Hematopoietic multipotent progenitor cell treated with erythropoietin and hydrocortisone succinate and interleukin-3 and kit ligand, for 15 days (in vitro differentiated cells): ENCODE measurements around the gene HRCT1.

Experiments used
- DNase-seq: peaks from one replicate; pipeline ENCODE4 v3.0.0-alpha.2; 2015; ENCODE audit warnings: low spot score

HRCT1 gene

DNA sequence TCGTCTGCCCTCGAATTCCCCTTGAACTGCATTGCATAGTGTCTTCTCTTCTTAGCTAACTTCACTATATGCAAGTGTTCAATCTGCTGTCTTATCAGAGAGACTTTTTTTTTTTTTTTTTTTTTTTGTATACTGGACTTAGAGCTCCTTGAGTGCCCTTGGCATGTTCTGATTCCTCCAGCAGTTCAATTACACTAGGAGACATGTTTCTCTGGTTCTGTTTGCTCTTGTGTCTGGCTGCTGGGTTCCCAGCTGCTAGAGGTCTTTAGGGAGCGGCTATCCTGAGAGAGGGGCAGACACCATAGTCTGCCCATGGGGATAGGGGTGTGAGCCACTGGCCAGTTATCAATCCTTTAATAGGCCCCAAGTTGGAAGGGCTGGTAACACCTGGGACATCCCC lies 38.8 kb downstream of the HRCT1 start:
- DNase-seq, result no peak

DNA sequence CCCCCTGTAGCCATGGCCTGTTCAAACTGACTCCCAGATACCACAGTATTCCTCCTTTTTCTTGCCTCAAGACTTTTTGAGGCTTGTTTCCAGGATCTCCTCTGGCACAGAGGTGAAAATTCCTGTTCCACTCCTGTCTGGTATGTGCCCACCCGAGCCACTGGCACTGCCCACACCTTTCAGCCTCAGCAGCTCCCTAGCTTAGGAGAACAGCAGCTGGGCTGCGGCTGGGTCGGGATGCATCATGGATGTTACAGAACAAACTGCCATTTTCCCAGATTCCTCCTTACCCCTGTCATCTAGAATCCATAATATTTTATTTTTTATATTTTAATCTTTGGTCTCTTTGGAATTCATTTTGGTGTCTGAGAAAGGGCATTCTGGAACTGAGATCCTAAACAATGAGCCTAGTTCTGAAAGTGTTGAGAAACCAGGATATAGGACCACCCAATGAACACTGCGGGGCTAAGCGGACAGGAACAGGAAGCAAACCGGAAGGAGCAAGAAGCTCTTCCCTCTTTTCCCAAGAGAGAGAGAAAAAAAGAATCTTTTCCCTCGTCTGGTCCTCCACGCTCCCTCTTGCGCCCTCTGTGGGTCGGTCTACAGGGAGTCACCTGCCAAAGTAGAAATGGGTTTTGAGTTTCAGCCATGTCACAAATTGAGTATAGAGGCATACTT lies 39.5 kb downstream of the HRCT1 start:
- peak; percentile 40 for DNase-seq

DNA sequence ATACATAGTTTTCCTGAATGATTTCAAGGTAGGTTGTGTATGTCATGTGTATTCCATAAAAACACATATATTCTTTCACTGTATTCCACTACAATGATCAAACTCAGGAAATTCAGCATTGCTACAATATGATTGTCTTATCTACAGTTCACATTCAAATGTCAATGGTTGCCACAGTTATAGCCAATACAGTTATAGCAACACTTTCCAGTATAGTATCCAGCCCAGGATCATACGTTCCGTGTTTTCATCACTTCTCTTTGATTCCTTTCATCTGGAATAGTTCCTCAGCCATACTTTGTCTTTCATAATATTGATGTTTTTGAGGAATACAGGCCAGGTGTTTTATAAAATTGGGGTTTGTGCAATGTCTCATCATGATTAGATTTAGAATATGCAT lies 42.4 kb downstream of the HRCT1 start:
- no peak for DNase-seq

DNA sequence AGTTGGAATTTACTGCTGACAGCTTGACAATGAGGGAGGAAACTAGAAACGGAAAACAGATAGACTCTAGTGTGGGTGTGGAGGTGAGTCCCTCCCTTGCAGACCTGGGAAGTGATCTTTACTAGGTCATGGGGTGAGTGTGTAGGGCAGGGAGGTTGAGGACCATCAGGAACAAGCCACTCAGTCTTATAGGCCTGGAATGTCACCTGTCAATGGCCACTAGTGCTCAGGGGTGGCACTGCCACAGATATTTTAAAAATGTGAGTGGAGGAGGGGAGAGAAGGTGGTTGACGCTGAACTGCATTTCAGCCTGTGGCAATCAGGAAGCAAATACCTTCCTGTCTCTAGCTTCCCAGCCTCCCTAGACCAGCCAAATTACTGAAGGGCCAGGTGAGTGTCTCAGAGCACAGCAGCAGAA lies 42.9 kb downstream of the HRCT1 start:
- DNase-seq, result no peak

DNA sequence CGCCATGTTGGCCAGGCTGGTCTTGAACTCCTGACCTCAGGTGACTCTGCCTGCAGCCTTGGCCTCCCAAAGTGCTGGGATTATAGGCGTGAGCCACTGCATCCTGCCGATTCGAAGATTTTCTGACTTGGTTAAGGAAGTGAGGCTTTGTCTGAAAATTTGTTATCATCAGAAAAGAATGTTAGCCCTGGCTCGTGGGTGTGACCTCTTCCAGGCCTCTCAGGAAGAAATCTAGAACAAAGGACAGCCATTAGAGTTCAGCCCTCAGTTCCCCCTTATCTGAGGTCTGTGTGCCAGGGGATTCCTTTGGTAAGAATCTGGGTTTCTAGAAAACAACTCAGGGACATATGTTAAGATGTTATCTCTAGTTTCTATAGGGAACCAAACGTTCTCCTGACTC lies 45.7 kb downstream of the HRCT1 start:
- no peak for DNase-seq

DNA sequence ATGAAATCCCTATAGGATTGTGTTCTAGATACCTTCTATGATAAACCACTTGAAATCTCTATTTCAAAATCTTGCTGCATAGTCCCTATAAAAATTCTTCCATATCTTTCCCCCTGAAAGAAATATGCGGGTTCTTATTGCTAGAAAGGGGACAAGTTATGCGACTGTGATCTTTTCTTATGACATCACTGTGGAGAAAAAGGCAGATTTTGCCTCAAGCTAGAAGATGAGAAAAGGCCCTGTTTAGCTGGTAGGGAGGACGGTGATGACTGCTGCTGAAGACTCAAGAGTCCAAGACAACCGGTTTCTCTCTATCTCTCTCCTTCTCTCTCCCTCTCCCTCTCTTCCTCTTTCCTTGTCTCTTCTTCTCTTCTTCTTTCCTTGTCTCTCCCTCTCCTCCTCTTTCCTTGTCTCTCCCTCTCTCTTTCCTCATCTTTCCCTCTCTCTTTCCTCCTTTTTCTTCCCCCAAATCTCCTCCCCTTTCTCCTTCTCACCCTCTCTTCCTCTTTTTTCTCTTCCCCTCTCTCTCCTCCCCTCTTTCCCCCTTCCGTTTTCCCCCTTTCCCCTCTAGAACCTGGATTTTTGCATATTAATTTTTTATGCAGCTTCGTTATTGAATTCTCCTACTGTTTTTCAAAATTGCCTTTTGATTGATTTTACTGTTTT lies 46.7 kb downstream of the HRCT1 start:
- no peak for DNase-seq

DNA sequence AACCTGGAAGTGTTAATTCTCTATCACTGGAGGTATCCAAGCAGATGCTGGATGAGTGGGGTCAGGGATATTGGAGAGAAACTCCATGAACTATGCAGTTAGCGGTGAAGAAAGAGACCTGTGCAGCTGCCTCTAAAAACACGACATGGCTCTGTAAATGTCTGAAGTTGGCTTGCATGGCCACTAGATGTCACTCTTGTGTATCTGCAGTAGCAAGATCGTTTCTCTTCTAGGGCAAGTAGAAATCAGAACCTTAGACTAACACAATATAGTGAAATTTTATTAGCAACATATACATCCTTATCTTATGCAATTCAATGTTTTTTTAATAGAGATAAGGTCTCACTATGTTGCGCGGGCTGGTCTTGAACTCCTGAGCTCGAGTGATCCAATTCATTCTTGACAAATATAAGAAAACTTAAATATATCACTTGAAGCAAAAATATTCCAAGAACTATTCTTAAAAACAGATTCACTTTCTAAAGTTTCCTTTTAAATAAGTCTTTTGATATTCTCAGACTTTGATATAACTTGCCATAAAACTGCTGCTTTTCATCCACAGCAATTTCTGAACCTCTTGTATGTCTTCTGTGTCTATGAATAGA lies 49.0 kb downstream of the HRCT1 start:
- DNase-seq, result peak; percentile 56

DNA sequence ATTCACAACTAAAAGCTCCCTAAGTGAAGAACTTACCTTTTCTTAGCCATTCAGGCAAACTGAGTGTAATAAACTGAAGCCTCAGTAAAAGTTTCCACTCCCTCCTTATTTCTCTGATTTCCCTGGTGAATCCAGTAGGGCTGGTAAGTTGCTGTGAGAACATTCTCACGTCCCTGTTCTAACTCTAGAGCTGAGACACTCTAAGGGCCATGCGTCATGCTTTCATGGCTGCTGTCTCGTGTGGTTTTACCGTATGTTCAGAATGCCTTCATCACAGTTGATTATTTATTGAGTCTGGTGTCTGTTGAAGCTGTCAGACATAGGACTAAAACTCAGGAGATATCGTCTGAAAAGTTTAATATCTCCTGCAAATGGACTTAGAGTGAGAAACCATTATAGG lies 50.6 kb downstream of the HRCT1 start:
- no peak for DNase-seq
